GM19452 (cell line): Measurements from ENCODE around the gene GJA5.

Experiments
- ATAC-seq: cut with Tn5 transposase; IDR thresholded peaks from one replicate; pipeline ENCODE4 v1.9.1; 2021; ENCODE audit not compliant: unreplicated experiment

The GJA5 gene

DNA sequence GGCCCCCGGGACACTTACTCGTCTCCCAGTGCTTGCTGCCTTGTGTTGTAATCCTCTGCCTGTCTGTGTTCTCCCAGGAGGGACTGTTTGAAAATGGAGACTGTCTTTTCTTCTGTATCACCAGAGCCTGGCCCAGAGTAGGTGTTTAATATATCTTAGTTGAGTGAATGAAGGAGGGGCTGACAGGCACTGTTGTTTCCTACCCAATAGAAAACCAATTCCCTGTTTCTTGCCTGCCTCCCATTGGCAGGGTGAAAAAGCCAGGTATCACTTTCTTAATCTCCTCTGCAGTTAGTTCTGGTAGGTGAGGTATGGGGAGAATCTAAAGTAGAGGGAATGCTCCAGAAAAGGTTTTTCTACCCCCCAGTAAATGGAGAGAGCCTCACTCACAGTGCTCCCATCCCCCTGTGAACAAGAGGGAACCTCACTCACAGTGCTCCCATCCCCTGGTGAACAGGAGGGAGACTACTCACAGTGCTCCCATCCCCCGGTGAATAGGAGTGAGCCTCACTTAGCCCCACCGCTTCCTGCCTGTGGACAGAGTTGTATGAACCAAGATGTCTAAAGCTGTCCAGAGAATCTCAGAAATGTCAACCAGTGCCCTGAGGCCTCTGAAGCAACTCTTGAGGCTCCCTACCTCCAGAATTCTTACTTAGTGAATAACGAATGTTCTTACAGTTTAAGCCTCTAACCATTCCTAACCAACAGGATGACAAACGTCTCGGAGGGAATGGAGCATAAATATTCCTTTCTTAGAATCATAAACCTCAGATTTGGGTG is at the start of gene GJA5:
Gene GJA5, minus strand, starts transcription at position 122 of the 780 bp plus-strand sequence. CDS start 1,364 bp downstream, outside the sequence.
- no peak for ATAC-seq

DNA sequence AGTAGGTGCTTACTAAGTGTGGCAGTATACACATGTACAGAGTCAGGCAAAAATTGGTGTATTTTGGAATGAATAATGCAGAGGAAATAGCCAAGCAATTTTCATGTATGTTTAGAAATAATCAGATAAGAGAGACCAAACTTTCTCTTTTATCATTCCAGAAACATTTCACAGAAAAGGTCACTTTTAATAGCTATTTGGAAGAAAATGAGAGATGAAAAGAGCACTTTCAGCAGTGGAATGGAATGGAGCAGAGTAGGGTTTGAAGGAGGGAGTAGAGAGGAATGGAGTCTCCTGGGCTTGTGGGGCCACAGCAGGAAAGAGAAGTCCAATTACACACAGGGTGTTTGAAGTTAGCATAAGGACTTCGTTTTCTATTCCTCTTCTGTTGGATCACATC is 48.8 kb upstream of the GJA5 start:
- ATAC-seq, result no peak

DNA sequence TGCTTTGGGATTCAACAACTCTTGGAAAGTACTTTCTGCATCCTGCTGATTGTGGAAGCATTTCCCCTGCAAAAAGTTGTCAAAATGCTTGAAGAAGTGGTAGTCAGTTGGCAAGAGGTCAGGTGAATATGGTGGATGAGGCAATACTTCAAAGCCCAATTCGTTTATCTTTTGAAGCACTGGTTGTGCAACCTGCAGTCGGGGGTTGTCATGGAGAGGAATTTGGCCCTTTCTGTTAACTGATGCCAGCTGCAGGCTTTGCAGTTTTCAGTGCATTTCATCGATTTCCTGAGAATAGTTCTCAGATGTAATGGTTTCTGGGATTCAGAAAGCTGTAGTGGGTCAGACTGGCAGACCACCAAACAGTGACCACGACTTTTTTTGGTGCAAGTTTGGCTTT is 47.6 kb upstream of the GJA5 start:
- no peak for ATAC-seq

DNA sequence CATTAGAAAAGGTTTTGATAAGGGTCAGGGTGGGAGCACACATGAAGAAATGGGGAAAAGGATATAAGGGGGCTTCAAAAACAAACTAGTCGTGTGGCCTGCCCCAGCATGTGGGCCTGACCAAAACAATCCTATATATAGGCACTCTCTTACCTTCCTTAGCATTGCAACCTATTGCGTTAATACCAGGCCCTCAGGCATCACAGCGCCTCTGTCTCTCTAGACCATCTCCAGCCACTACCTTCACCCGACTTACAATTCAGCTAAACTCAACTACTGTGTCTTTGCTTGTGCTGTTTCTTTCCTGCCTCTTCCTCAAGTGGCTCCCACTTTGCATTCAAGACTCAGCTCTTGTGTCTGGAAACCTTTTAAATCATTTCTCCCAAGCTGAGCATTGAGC is 47.0 kb upstream of the GJA5 start:
- no peak for ATAC-seq

DNA sequence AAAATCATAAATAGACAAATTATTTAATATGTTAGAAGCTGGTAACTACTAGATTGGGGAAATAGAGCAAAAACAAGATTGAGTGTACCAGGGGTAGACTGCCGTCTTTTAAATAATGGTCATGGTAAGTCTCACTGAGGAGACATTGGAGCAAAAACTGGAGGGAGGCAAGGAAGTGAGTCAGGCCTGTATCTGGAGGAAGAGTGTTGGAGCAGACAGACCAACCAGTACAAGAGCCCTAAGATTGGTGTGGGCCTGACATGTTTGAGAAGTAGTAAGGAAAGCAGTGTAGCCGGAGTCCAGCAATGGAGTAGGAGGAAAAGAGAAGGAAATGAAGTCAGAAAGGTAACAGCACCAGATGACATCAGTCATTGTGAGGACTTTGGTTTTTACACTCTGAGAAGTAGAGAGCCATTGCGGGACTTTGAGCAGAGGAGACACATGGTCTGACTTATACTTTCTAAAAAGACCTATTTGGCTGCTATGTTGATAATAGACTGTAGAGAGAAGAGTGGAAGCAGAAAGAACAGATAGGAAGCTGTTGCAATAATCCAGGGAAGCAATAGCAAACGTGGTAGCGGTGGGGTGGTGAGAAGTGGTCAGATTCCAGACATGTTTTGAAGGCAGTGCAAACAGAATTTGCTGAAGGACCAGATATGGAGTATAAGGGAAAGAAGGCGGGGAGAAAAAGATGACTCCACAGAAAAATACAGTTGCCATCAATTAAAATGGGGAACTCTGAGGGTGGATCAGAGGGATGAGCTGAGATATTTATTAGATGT is 44.7 kb upstream of the GJA5 start:
- ATAC-seq, result no peak

DNA sequence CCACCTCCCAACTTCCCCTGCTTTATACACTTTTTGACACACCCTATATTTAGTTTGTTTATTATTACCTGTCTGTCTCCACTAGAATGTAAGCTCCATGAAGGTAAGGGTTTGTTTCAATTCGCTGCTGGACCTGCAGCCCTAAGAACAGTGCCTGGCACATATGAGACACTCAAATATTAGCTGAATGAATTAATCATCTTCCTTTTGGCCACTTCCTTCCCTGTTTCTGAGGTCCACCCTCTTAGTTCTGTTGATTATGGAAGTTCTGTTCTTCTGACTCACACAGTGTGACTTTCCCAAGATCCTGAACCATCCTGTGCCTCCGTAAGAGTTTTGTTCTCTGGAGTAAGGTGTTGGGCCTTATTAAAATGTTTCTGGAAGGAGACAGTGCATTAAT is 40.4 kb upstream of the GJA5 start:
- no peak for ATAC-seq

DNA sequence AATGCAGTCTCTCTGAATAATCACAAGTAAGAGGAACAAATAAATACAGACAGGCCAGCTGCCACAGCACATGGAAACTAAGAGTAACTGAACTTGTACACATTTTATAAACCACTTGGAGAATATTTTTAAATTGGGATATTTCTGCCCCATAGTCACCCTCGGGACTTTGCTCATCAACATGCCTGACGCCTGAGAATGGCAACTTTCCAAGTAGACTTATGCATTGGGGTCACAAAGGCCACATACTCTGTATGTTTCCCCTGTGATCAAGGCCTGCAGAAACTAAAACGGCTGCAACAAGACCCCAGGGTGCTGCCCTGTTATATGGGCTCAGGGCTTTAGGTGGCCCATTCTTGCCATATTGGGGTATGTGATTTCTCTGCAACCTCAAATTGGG is 38.3 kb upstream of the GJA5 start:
- no peak for ATAC-seq

DNA sequence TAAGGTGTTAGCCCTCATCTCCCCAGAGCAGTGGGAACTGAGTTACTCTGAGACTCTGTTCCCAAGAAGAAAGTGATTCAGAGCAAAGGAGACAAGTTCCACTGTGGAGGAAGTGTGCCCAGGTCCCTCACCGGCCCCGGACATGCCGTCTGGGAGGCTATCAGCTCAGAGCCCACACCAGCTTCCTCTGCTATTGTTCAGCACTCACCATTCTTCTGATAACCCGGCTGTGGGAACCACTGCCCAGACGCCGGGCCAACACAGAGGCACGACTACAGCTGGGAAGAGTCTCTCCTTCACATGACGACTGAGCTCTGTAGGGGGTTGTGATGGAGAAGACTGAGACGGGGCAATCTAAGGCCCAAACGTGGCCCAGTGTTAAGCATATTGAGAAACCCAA is 34.2 kb upstream of the GJA5 start:
- no peak for ATAC-seq

DNA sequence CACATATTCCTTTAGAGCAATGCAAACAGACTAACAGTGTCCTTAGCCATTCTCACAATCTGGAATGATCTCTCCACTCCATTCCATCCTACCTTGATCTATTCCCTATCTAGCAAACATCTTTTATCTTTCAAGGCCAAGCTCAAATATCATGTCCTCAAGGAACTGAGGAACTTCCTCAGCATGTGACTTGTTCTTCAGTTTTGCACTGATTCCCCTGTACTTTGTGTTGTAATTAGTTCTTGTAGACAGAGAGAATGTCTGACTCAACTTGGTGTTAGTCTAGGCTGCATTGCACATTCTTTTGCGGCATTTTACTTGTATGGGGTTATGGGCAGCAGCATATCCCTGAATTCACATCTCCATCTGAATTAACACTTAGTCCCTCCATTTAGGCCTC is 31.5 kb upstream of the GJA5 start:
- ATAC-seq, result no peak

DNA sequence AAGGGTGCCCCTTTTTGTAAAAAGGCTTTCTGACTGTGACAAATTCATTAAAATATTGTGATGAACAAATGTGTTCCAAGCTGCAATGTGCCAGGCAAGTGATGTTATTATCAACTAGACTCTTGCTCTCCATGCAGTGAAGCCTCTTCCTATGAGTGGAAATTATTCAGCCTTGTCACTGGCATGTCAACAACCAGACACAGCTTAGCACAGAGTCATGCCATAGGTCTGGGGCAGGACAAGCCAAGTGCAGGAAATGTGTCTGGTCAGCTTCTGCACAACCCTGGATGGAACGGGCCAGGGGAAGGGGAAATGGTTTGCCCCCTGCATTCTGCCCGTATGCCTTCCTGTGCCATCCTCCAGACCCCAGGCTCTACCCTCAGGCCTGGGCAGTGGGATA is 27.4 kb upstream of the GJA5 start:
- ATAC-seq, result no peak

DNA sequence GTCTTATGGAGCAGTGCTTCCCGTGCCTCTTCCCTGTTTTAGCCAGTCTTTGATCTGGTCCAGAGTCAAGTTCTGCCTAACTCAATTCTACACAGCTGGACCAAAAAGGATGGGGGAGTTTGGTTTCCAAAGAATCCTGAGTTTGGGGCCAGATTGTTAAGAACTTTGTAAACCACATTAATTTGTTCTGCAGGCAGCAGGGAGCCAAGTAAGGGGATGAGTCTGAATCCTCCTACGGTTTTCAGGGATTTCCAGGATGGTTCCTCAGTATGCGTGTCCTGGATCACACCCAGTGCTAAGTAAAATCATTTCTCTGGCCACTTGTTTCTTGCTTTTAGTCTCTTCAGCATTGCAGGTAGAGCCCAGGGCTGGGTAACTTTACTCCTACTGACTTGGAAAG is 26.1 kb upstream of the GJA5 start:
- no peak for ATAC-seq

DNA sequence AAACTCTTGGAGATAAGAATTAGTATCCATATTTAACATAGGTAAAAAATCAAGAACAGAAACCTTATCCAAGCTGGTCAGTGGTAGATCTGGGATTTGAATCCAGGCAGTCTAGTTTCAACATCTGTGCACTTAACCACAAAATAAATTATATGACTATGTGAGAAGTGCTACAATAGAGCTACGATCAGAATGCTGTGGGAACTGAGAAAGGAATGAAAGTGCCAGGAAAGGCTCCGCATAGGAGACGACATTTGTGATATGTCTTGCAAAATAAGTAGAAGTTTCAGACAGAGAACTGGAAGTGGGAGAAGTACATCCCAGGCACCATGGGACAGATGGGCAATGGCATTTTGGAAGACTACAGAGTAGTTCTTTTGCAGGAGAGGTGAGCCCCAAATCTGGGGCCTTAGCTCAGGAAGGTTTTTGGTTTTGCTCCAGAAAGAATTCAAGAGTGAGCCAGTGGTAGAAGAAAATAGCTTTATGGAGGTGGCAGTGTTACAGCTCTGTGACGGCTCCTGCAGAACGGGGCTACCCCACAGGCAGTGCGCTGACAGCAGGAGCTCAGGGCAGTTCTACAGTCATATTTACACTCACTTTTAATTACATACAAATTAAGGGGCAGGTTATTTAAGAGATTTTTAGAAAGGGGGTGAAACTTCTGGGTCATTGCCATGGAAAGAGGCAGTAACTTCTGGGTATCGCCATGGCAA is 25.5 kb upstream of the GJA5 start:
- no peak for ATAC-seq

DNA sequence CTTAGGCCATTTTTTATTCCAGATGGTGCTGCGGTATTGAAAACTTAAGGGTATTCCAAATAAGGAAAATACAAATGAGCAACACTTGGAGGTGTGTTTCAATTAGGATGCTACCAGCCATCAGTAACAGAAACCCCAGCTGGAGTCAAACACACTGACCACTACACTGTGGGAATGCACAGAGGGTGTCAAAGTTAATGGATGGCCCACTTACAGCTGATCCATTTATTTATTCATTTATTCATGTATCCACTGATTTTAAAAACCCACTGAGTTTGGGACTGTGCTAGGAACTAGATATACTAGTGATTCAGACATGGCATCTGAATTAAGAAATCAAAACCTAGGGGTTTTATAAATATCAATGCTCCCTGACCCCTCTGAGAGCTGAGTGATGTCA is 24.5 kb upstream of the GJA5 start:
- ATAC-seq, result no peak

DNA sequence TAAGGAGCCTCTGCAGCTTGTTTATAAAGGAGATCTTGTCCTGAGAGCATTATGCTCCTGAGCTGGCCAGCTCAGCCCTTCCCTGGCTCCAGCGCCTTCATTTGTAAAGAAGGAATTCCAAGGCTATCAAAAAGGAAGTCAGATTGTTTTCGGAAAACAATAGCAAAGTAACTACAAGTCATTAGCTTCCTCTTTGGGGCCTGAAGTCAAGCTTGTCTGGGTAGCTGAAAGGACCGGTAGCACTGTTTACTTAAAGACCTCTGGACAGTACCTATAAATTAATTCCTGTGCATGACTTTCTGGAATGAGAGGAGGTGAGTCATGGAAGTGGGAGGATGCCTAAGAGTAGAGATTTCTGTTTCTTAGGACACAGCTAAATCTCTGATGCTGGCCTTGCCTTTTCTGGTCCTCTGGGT is 20.7 kb upstream of the GJA5 start:
- no peak for ATAC-seq

DNA sequence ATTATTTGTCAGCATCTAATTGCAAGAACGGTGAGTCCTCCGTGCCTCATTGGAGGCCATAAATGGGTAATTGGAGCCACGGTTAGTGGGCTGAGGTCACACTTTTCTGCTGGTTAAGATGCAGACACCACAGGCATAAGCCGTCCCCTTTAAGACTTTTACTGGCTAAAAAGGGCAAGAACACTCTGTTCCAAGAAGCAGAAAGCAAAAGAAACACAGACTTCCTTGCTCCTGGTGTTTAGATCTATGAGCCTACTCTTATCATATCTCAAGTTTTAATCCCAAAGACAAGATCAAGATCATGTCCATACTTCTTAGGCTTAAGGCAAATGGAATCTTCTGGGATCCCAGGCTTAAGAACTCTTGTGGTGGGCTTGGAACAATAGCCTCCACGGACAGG is 17.3 kb upstream of the GJA5 start:
- no peak for ATAC-seq

DNA sequence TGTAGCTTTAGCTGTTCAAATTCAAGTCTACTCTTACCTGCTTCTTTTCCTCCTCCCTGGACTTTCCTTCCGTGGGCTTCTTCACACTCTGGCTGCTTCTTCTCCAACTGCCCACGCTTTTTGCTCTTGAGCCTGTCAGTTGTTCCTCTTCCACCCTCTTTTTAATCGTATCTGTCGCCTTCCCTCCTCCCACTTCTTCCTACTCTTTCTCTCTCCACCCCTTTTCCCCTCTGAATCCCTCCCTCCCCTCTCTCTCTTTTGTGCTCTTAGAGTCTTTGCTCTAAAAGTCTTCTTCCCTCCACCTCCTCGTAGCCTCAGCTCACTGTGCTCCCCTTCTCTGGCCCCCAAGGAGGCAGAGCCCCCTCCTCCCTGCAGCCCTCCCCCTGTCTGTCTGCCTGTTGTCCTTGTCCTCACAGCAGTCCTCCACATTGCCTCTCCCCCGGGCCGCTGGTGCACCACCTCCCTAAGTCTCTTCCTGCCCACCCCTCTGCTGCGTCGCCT is 12.9 kb upstream of the GJA5 start:
- ATAC-seq, result no peak

DNA sequence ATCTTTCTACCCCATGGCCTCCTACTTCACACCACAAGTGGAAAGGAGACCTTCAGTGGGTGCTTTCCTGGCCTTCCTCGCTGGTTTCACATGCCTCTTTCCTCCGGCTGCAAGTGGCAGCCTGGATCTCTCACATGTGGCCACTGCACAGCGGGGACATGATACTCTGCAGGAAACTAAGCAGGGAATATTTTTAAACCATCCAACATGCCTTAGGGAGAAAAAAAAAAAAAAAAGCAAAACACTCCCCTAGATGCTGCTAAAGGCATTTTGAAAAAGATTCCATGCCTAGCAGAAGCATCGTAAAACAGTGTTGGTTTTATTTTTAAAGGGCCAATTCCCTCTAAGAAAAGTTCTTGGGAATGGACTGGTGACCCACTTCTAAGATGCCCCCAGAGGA is 12.2 kb upstream of the GJA5 start:
- ATAC-seq, result no peak

DNA sequence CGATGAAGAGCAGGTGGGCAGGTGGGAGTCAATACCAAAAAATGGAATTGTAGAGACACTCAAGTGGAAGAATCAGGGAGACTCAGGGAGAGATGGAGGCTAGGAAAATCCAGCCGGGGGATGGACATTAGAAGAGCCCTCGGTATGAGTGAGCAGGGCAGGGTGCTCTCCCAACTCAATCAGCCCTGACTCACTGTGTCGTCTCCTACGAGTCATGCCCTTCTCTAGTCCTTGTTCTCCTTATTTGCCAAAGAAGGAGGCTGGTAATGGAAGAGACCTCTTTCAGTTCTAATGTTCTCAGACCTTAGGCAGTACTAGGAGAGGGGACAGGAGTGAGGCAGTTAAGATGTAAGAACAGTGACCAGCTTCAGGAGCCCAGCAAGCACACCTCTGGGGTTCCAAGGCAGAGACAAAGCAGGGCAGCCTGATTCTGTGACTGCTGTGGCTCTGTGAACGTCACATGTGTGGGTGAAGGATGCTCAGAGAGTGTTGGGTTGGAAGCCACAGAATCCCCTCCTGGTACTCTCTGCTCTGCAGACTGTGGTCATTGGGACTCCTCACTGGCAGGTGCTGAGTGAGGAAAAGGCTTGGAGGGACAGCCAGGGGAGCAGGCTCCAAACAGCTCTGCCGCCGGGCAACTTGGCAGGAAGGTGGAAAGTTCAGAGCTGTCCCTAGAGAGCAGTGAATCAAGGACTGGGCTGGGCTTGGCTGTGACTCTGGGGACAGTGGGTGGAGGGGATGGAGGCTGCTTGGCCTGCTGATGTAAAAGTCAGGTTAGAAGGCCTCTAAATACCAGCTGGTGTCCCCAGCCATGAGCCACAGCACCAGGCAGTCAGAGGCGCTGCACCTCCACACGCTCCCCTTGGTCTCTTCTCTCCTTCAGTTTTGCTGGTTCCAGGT is 11.1 kb upstream of the GJA5 start:
- ATAC-seq, result no peak

DNA sequence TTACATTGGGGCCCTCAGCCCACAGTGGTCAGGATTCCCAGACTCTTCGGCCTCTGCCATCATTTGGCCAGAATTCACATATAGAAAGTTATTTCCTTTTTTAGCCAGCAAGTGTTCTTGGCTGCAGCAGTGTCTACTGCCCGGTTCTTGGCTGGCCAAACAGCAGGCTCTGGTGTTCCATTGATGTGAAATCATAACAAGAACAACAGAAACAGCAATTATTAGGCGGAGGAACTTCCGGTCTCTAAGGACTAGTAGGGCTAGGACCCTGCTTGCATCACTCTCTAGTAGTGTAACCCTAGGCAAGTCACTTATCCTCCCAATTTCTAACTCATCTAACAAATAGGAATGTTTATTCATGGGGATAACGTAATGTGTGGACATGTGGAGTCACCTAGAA is 8.7 kb upstream of the GJA5 start:
- ATAC-seq, result no peak

DNA sequence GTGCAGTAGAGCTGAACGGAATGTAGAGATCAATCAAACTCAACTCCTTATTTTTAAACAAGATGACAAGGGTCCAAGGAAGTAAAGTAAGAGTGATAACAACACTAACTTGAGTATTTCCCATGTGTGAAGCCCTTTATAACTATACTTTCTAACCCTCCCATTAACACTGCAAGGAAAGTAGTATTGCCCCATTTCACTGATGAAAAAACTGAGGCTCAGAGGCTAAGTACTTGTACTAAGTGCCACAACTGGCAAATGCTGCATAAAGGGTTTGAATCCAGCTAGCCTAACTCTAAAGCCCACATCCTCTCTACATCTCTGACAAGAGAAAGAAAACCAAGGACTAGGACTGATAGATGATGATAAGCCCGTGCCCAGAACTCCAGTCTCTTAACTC is 8.2 kb upstream of the GJA5 start:
- no peak for ATAC-seq

DNA sequence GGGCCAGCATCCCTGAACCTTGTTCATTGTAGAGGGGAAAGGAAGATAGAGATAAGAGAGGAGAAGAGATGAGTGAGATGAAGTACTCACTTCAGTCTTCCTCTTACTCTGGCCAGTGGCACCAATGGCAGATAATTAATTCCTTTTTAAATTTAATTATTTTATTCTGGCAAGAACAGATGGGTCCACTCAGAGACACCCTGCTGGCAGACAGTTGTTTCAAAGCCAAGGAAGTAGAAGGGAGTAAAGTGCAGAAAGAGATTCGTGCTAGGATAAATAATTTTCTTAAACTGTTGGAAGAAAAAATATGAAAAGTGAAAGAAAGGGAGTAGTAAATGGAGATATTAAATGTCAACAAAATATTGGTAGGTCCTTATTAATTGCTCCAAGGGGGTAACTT is 7.7 kb upstream of the GJA5 start:
- no peak for ATAC-seq
